PFSK-1 (cell line): ENCODE data around the gene ACTN1.

Experiments used
- FOXP2 ChIP-seq: optimal IDR thresholded peaks from 2 replicates; pipeline ENCODE3; 2011; ENCODE audit warnings: borderline replicate concordance, control low read depth, inconsistent platforms; ENCODE audit not compliant: insufficient read depth; ENCODE audit errors: extremely low read length, extremely low read depth
- POLR2AphosphoS5 ChIP-seq: IDR thresholded peaks from 2 replicates; pipeline ENCODE4 v1.6.1; 2012; ENCODE audit warnings: low read depth, mild to moderate bottlenecking, control low read depth, low read length, moderate library complexity
- REST ChIP-seq, 2 experiments: IDR thresholded peaks; 2 replicates each; pipeline versions ENCODE4 v1.6.1 to v1.8.0; 2011 to 2012; ENCODE audit warnings: low read depth in 2 of 2, low read length in 2 of 2, control low read depth in 1 of 2, inconsistent platforms in 1 of 2, mild to moderate bottlenecking in 1 of 2, moderate library complexity in 1 of 2; ENCODE audit not compliant: insufficient read depth in 1 of 2
- SIN3A ChIP-seq: IDR thresholded peaks from 2 replicates; pipeline ENCODE4 v1.6.1; 2012; ENCODE audit warnings: mild to moderate bottlenecking, low read length, moderate library complexity, borderline replicate concordance; ENCODE audit not compliant: insufficient read depth
- TAF1 ChIP-seq: IDR thresholded peaks from 2 replicates; pipeline ENCODE4 v1.6.1; 2012; ENCODE audit warnings: low read length, control low read depth, borderline replicate concordance; ENCODE audit not compliant: insufficient read depth

The ACTN1 gene

GRCh38 chr14:69003626-69004025 lies 24.5 kb upstream of the ACTN1 start:
- TF ChIP-seq SIN3A: no peak

GRCh38 chr14:69002069-69002468 lies 23.0 kb upstream of the ACTN1 start:
- TF ChIP-seq TAF1: no peak
- peak; percentile 26 for TF ChIP-seq FOXP2

GRCh38 chr14:69001375-69001774 lies 22.3 kb upstream of the ACTN1 start:
- TF ChIP-seq FOXP2 (no peak), SIN3A (no peak), REST (IDR thresholded peaks at IDR 0.05; ENCODE audit: insufficient read depth in 1 of 2, low read depth in 2 of 2, low read length in 2 of 2) (no peak), TAF1 (no peak), POLR2AphosphoS5 (no peak)

GRCh38 chr14:68998062-68998461 lies 19.0 kb upstream of the ACTN1 start:
- TF ChIP-seq REST (IDR thresholded peaks at IDR 0.05; ENCODE audit: insufficient read depth in 1 of 2, low read depth in 2 of 2, low read length in 2 of 2) (no peak), TAF1 (no peak), SIN3A (no peak), POLR2AphosphoS5 (no peak), FOXP2 (no peak)

- no peak for TF ChIP-seq TAF1
- no peak for TF ChIP-seq SIN3A
- no peak for TF ChIP-seq FOXP2
- TF ChIP-seq REST (IDR thresholded peaks at IDR 0.05; ENCODE audit: insufficient read depth in 1 of 2, low read depth in 2 of 2, low read length in 2 of 2): no peak
- TF ChIP-seq POLR2AphosphoS5: no peak
Measured at GRCh38 chr14:68995731-68996130, 16.6 kb upstream of the ACTN1 start.

- TF ChIP-seq TAF1: no peak
- no peak for TF ChIP-seq REST (IDR thresholded peaks at IDR 0.05; ENCODE audit: insufficient read depth in 1 of 2, low read depth in 2 of 2, low read length in 2 of 2)
- no peak for TF ChIP-seq FOXP2
- no peak for TF ChIP-seq POLR2AphosphoS5
- TF ChIP-seq SIN3A: no peak
Measured at GRCh38 chr14:68994056-68994455, 15.0 kb upstream of the ACTN1 start.
